HG03280 (cell line): ENCODE measurements around the gene STAG3.
"Not testable (repeated sequence)": the region's sequence is repeated elsewhere in the genome, so short reads cannot be mapped to it uniquely, and the experiment has no call there.

ENCODE experiments used
- ATAC-seq: cut with Tn5 transposase; IDR thresholded peaks from one replicate; pipeline ENCODE4 v1.9.1; 2021; ENCODE audit warnings: mild to moderate bottlenecking, moderate library complexity; ENCODE audit not compliant: unreplicated experiment

STAG3 gene

DNA sequence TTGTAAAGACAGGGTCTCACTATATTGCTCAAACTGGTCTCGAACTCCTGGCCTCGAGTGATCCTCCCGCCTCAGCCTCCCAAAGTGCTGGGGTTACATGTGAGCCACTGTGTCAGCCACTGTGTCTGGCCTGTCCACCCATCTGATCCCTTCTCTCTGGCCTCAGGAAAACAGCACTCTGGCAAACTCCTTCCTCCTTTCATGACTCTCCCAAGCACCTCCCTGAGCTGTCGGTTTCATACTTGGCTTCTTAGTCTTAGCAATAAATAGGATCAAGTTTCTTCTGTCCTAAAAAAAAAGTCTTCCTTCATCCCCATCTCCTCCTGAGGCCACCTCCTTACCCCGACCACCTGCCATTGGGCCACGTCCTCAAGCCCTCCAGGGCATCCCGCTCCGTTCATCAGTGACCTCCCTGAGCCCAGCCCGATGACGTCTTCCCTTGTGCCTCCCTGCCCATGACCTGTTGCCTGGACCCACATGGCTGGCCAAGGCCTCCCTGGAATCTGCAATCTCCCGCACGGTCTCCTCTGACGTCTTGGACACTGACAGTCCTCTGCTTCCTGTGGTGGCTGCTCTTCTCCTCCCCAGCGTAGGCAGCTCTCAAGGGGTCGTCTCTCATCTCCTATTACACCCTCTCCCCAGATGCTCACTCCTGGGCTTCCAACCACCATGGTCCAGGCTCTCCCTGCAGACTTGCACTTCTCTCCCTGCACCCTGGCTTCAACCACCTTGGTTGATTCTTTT lies 68.6 kb downstream of the STAG3 start:
- ATAC-seq: not testable (repeated sequence)

DNA sequence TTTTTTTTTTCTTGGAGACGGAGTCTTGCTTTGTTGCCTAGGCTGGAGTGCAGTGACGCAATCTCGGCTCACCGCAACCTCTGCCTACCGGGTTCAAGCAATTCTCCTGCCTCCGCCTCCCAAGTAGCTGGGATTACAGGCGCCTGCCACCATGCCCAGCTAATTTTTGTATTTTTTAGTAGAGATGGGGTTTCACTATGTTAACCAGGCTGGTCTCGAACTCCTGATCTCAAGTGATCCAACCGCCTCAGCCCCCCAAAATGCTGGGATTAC lies 69.1 kb downstream of the STAG3 start:
- not testable (repeated sequence) for ATAC-seq

GRCh38 chr7:100247152-100247757 lies 69.5 kb downstream of the STAG3 start:
- no peak for ATAC-seq

DNA sequence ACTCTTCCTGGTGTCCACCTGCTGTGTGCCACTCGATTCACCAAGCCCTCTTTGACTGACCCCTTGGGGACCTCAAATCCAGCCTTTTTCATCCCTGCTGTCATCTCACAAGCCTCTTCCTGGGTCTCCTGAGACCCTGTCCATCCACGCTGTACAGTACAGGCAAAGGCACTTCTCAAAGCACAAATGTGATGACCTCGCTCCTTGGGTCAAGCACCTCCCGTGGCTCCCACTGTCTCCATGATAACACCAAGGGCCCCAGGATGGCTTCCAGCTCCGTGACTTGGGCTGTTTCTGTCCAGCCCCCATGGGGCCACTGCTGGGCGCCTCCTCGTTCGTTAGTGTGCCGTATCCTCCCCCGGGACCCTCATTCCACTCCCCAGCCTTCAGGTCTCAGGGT lies 70.8 kb downstream of the STAG3 start:
- no peak for ATAC-seq

DNA sequence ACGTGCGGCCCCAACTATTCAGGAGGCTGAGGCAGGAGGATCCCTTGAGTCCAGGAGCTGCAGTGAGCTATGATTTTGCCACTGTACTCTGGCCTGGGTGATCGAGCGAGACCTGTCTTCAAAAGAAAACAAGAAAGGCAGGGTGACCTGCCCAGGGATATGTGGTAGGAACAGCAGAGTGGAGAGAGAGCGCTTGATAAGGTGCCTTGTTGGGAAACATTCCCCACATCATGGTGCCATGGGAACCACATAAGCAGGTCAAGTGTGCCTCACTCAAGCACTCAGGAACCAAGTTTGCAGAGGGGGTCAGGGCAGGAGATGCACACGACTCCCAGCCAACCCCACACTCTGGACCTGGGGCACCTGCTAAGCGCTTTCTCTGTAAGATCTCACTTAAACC lies 79.3 kb downstream of the STAG3 start:
- ATAC-seq: no peak

DNA sequence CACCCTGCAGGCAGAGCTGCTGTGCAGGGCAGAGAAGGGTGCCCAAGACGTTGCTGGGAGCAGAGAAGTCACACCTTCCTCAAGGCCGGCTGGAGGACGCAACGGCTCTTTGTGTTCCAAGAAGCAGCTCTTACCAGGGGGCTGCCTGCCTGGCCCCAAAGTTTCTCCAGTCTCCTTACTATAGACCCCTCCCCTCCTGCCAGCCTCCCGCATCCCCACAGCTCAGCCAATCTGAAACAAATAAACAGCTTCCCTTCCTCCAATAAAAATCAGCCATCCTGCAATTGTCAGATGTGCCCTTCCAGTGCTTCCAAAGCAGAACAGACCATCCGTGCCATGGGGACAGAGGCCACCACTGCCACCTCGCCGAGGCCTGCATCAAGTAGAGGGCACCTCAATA lies 82.3 kb downstream of the STAG3 start:
- ATAC-seq: not testable (repeated sequence)

DNA sequence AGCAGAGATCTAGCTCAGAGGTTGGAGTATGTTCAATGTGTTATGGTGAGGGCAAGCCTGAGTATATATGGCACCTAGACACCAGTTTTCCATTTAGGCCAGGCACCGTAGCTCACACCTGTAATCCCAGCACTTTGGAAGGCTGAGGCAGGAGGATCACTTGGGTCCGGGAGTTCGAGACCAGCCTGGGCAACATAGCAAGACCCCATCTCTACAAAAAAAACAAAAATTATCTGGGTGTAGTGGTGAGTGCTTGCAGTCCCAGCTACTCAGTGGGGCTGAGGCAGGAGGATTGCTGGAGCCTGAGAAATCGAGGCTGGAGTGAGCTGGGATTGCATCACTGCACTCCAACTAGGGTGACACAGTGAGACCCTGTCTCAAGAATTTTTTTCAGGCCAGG lies 85.2 kb downstream of the STAG3 start:
- ATAC-seq: not testable (repeated sequence)
